ENCODE data around the gene FAM117B.
"Not testable (repeated sequence)": the region's sequence is repeated elsewhere in the genome, so short reads cannot be mapped to it uniquely, and the experiment has no call there.

Gene FAM117B

GRCh38 chr2:202705446-202706020 lies 70.8 kb downstream of the FAM117B start:
- Histone ChIP-seq H3K79me2 (ENCODE audit: insufficient read depth, low read length) (no peaks in the 10 kb centered on the region), H2AFZ (ENCODE audit: low read depth, low read length, severe bottlenecking) (no peak overlapping the region), H3K36me3 (ENCODE audit: low read length) (no peaks in the 10 kb centered on the region), H4K20me1 (ENCODE audit: low read depth, low read length) (no peaks in the 10 kb centered on the region), H3K9me2 (replicated peaks; ENCODE audit: insufficient read depth, low read length) (no peaks in the 10 kb centered on the region), H3K4me2 (ENCODE audit: low read depth, low read length, poor library complexity, severe bottlenecking) (no peak overlapping the region), H3K27me3 (ENCODE audit: low read length) (no peaks in the 10 kb centered on the region), H3K27ac (ENCODE audit: low read depth, low read length) (no peak overlapping the region), H3K9ac (ENCODE audit: low read length) (no peak overlapping the region), H3F3A (ENCODE audit: insufficient read depth) (no peaks in the 10 kb centered on the region), H3K9me3 (ENCODE audit: insufficient read depth, low read length) (no peaks in the 10 kb centered on the region), H3K4me3 (ENCODE audit: insufficient read depth, low read length, poor library complexity, severe bottlenecking) (no peak overlapping the region)
- TF ChIP-seq CTCF (IDR thresholded peaks at IDR 0.05; ENCODE audit: insufficient read depth, low read length, poor library complexity, severe bottlenecking) (no peak), EZH2phosphoT487 (conservative IDR thresholded peaks at IDR 0.05; ENCODE audit: low read length) (no peak)

DNA sequence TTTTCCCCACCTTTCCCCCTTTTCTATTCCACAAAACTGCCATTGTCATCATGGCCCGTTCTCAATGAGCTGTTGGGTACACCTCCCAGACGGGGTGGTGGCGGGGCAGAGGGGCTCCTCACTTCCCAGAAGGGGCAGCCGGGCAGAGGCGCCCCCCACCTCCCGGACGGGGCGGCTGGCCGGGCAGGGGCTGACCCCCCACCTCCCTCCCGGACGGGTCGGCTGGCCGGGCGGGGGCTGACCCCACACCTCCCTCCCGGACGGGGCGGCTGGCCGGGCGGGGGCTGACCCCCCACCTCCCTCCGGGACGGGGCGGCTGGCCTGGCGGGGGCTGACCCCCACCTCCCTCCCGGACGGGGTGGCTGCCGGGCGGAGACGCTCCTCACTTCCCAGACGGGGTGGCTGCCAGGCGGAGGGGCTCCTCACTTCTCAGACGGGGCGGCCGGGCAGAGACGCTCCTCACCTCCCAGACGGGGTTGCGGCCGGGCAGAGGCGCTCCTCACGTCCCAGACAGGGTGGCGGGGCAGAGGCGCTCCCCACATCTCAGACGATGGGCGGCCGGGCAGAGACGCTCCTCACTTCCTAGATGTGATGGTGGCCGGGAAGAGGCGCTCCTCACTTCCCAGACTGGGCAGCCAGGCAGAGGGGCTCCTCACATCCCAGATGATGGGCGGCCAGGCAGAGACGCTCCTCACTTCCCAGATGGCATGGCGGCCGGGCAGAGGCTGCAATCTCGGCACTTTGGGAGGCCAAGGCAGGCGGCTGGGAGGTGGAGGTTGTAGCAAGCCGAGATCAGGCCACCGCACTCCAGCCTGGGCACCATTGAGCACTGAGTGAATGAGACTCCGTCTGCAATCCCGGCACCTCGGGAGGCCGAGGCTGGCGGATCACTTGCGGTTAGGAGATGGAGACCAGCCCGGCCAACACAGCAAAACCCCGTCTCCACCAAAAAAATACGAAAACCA lies 80.5 kb downstream of the FAM117B start:
- H3K9me3 ChIP-seq (ENCODE audit: insufficient read depth, low read length); H3K9ac ChIP-seq (ENCODE audit: low read length); H3K27ac ChIP-seq (ENCODE audit: low read depth, low read length); H3K4me2 ChIP-seq (ENCODE audit: low read depth, low read length, poor library complexity, severe bottlenecking); H2AFZ ChIP-seq (ENCODE audit: low read depth, low read length, severe bottlenecking); H3K4me3 ChIP-seq (ENCODE audit: insufficient read depth, low read length, poor library complexity, severe bottlenecking); H3F3A ChIP-seq (ENCODE audit: insufficient read depth); H3K27me3 ChIP-seq (ENCODE audit: low read length); H4K20me1 ChIP-seq (ENCODE audit: low read depth, low read length); H3K36me3 ChIP-seq (ENCODE audit: low read length); H3K9me2 ChIP-seq (replicated peaks; ENCODE audit: insufficient read depth, low read length); H3K79me2 ChIP-seq (ENCODE audit: insufficient read depth, low read length): not testable (repeated sequence)

- Histone ChIP-seq H3K79me2 (ENCODE audit: insufficient read depth, low read length) (no peaks in the 10 kb centered on the region), H3K9me2 (replicated peaks; ENCODE audit: insufficient read depth, low read length) (no peaks in the 10 kb centered on the region), H4K20me1 (ENCODE audit: low read depth, low read length) (no peaks in the 10 kb centered on the region), H2AFZ (ENCODE audit: low read depth, low read length, severe bottlenecking) (no peak overlapping the region), H3K4me3 (ENCODE audit: insufficient read depth, low read length, poor library complexity, severe bottlenecking) (no peak overlapping the region), H3K36me3 (ENCODE audit: low read length) (no peaks in the 10 kb centered on the region), H3F3A (ENCODE audit: insufficient read depth) (no peaks in the 10 kb centered on the region), H3K9me3 (ENCODE audit: insufficient read depth, low read length) (peaks cover 5% of the 10 kb centered on the region; the same call in 1 of the 2 replicates), H3K27me3 (ENCODE audit: low read length) (no peaks in the 10 kb centered on the region), H3K9ac (ENCODE audit: low read length) (no peak overlapping the region), H3K27ac (ENCODE audit: low read depth, low read length) (no peak overlapping the region), H3K4me2 (ENCODE audit: low read depth, low read length, poor library complexity, severe bottlenecking) (no peak overlapping the region)
- TF ChIP-seq CTCF (IDR thresholded peaks at IDR 0.05; ENCODE audit: insufficient read depth, low read length, poor library complexity, severe bottlenecking) (no peak), EZH2phosphoT487 (conservative IDR thresholded peaks at IDR 0.05; ENCODE audit: low read length) (no peak)
Observed at GRCh38 chr2:202716114-202716718, 81.4 kb downstream of the FAM117B start.
